A673 (cell line): ENCODE results near the gene RICTOR.

Source experiments
- EZH2 ChIP-seq: fragments of 200-600 bp; sonication (generic); IDR thresholded peaks from 2 replicates; pipeline ENCODE4 v1.6.1; 2017; ENCODE audit warnings: borderline replicate concordance, low read depth, mild to moderate bottlenecking, mixed read lengths, antibody characterized with exemption, low read length; ENCODE audit not compliant: poor library complexity, severe bottlenecking
- TF ChIP-seq, protein P1 (sequence below): fragments of 300-800, 200-600 bp; sonication (generic); conservative IDR thresholded peaks from 2 replicates; pipeline ENCODE4 v1.5.1; 2017; ENCODE audit warnings: low read depth, mild to moderate bottlenecking, antibody characterized with exemption, low read length, moderate library complexity, mixed read lengths

GRCh38 chr5:38932854-38933408 is 141.3 kb downstream of the RICTOR start:
- TF ChIP-seq, protein P1, sequence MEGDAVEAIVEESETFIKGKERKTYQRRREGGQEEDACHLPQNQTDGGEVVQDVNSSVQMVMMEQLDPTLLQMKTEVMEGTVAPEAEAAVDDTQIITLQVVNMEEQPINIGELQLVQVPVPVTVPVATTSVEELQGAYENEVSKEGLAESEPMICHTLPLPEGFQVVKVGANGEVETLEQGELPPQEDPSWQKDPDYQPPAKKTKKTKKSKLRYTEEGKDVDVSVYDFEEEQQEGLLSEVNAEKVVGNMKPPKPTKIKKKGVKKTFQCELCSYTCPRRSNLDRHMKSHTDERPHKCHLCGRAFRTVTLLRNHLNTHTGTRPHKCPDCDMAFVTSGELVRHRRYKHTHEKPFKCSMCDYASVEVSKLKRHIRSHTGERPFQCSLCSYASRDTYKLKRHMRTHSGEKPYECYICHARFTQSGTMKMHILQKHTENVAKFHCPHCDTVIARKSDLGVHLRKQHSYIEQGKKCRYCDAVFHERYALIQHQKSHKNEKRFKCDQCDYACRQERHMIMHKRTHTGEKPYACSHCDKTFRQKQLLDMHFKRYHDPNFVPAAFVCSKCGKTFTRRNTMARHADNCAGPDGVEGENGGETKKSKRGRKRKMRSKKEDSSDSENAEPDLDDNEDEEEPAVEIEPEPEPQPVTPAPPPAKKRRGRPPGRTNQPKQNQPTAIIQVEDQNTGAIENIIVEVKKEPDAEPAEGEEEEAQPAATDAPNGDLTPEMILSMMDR = no peak
- TF ChIP-seq EZH2 = no peak
